ENCODE data around the gene NR1I2.

The NR1I2 gene

GRCh38 chr3:119781330-119782198 is at the start of gene NR1I2:
Gene NR1I2, plus strand, starts transcription at chr3:119782101.
- no peak for DNase-seq (ENCODE audit: low read depth)

- DNase-seq (ENCODE audit: low read depth) = no peak
Measured at GRCh38 chr3:119733812-119734211, 48.1 kb upstream of the NR1I2 start.

GRCh38 chr3:119738741-119739140 is 43.2 kb upstream of the NR1I2 start:
- no peak for DNase-seq (ENCODE audit: low read depth)

- DNase-seq (ENCODE audit: low read depth) = no peak
Measured at GRCh38 chr3:119741657-119742590, 40.0 kb upstream of the NR1I2 start.

GRCh38 chr3:119743921-119744320 is 38.0 kb upstream of the NR1I2 start:
- DNase-seq (ENCODE audit: low read depth) = no peak

GRCh38 chr3:119745942-119746341 is 36.0 kb upstream of the NR1I2 start:
- DNase-seq (ENCODE audit: low read depth) = no peak

GRCh38 chr3:119746423-119746822 is 35.5 kb upstream of the NR1I2 start:
- no peak for DNase-seq (ENCODE audit: low read depth)

- DNase-seq (ENCODE audit: low read depth) = no peak
Measured at GRCh38 chr3:119747357-119747756, 34.5 kb upstream of the NR1I2 start.

- no peak for DNase-seq (ENCODE audit: low read depth)
Measured at GRCh38 chr3:119748991-119749390, 32.9 kb upstream of the NR1I2 start.

- DNase-seq (ENCODE audit: low read depth) = no peak
Measured at GRCh38 chr3:119751423-119751822, 30.5 kb upstream of the NR1I2 start.

- no peak for DNase-seq (ENCODE audit: low read depth)
Measured at GRCh38 chr3:119759962-119760361, 21.9 kb upstream of the NR1I2 start.

- DNase-seq (ENCODE audit: low read depth) = no peak
Measured at GRCh38 chr3:119762876-119763275, 19.0 kb upstream of the NR1I2 start.

- DNase-seq (ENCODE audit: low read depth) = no peak
Measured at GRCh38 chr3:119763466-119763865, 18.4 kb upstream of the NR1I2 start.

- DNase-seq (ENCODE audit: low read depth) = no peak
Measured at GRCh38 chr3:119765239-119765638, 16.7 kb upstream of the NR1I2 start.

- no peak for DNase-seq (ENCODE audit: low read depth)
Measured at GRCh38 chr3:119767936-119768601, 13.8 kb upstream of the NR1I2 start.

GRCh38 chr3:119768668-119769393 is 13.1 kb upstream of the NR1I2 start:
- DNase-seq (ENCODE audit: low read depth) = no peak

- DNase-seq (ENCODE audit: low read depth) = no peak
Measured at GRCh38 chr3:119769394-119770149, 12.3 kb upstream of the NR1I2 start.

GRCh38 chr3:119774444-119774843 is 7.5 kb upstream of the NR1I2 start:
- DNase-seq (ENCODE audit: low read depth) = no peak

- DNase-seq (ENCODE audit: low read depth) = no peak
Measured at GRCh38 chr3:119776304-119776703, 5.6 kb upstream of the NR1I2 start.

- DNase-seq (ENCODE audit: low read depth) = no peak
Measured at GRCh38 chr3:119778176-119778575, 3.7 kb upstream of the NR1I2 start.

- DNase-seq (ENCODE audit: low read depth) = no peak
Measured at GRCh38 chr3:119778811-119779210, 3.1 kb upstream of the NR1I2 start.
